ENCODE data around the gene SLC35B4. TPM values are rescaled to one million over a fixed set of nuclear protein-coding genes. Genes with fewer than 3 reads are reported as not detected.

SLC35B4 gene
- total RNA-seq, 1 donor from 2014 or later, result 23.2 TPM

GRCh38 chr7:134279336-134279735 is 37.4 kb downstream of the SLC35B4 start:
- Histone ChIP-seq H3K9me3 (ENCODE audit: insufficient read depth, low read depth, low read length) (no peaks in the 10 kb centered on the region), H3K4me2 (ENCODE audit: low read length) (no peak overlapping the region), H3K4me1 (ENCODE audit: insufficient read depth, low read length) (no peaks in the 10 kb centered on the region), H4K20me1 (ENCODE audit: insufficient read depth, low read length) (no peaks in the 10 kb centered on the region), H3K27me3 (ENCODE audit: insufficient read depth, low read length) (no peaks in the 10 kb centered on the region), H3K79me2 (ENCODE audit: insufficient read depth, low read length) (no peaks in the 10 kb centered on the region), H2AFZ (ENCODE audit: low read depth, low read length) (no peak overlapping the region), H3K36me3 (ENCODE audit: insufficient read depth, low read length) (no peaks in the 10 kb centered on the region), H3K4me3 (ENCODE audit: insufficient read depth, low read depth, low read length) (no peak overlapping the region), H3K9ac (ENCODE audit: low read length) (no peak overlapping the region), H3K27ac (ENCODE audit: low read depth, low read length) (no peak overlapping the region)
- Mint-ChIP-seq H3K36me3 (ENCODE audit: low read depth, unreplicated experiment) (no peaks in the 10 kb centered on the region), H3K9me3 (ENCODE audit: unreplicated experiment) (no peaks in the 10 kb centered on the region), H3K4me3 (ENCODE audit: unreplicated experiment) (no peak overlapping the region), H3K4me1 (ENCODE audit: low read depth, unreplicated experiment) (no peaks in the 10 kb centered on the region), H3K27ac (ENCODE audit: unreplicated experiment) (no peak overlapping the region), H3K27me3 (ENCODE audit: low read depth, unreplicated experiment) (peaks cover 3% of the 10 kb centered on the region)
- TF ChIP-seq CTCF (IDR thresholded peaks at IDR 0.05; ENCODE audit: insufficient read depth, low read depth, low read length) (no peak), EZH2 (IDR thresholded peaks at IDR 0.05; ENCODE audit: insufficient read depth, low read length) (no peak)
- FAIRE-seq (no peak), DNase-seq (ENCODE audit: low read depth) (no peak)

- no peaks in the 10 kb centered on the region for H3K4me1 Mint-ChIP-seq (ENCODE audit: low read depth, unreplicated experiment)
- no peak for TF ChIP-seq EZH2 (IDR thresholded peaks at IDR 0.05; ENCODE audit: insufficient read depth, low read length)
- no peak for TF ChIP-seq CTCF (IDR thresholded peaks at IDR 0.05; ENCODE audit: insufficient read depth, low read depth, low read length)
- H3K36me3 Mint-ChIP-seq (ENCODE audit: low read depth, unreplicated experiment), result no peaks in the 10 kb centered on the region
- DNase-seq (ENCODE audit: low read depth) (no peak), FAIRE-seq (no peak)
- Histone ChIP-seq H3K36me3 (ENCODE audit: insufficient read depth, low read length) (no peaks in the 10 kb centered on the region), H4K20me1 (ENCODE audit: insufficient read depth, low read length) (no peaks in the 10 kb centered on the region), H3K79me2 (ENCODE audit: insufficient read depth, low read length) (no peaks in the 10 kb centered on the region), H2AFZ (ENCODE audit: low read depth, low read length) (no peak overlapping the region), H3K4me1 (ENCODE audit: insufficient read depth, low read length) (no peaks in the 10 kb centered on the region), H3K9me3 (ENCODE audit: insufficient read depth, low read depth, low read length) (no peaks in the 10 kb centered on the region), H3K9ac (ENCODE audit: low read length) (no peak overlapping the region), H3K4me2 (ENCODE audit: low read length) (no peak overlapping the region), H3K4me3 (ENCODE audit: insufficient read depth, low read depth, low read length) (no peak overlapping the region), H3K27ac (ENCODE audit: low read depth, low read length) (no peak overlapping the region), H3K27me3 (ENCODE audit: insufficient read depth, low read length) (no peaks in the 10 kb centered on the region)
- H3K27me3 Mint-ChIP-seq (ENCODE audit: low read depth, unreplicated experiment), result peaks cover 3% of the 10 kb centered on the region
- no peak overlapping the region for H3K4me3 Mint-ChIP-seq (ENCODE audit: unreplicated experiment)
- no peak overlapping the region for H3K27ac Mint-ChIP-seq (ENCODE audit: unreplicated experiment)
- H3K9me3 Mint-ChIP-seq (ENCODE audit: unreplicated experiment), result no peaks in the 10 kb centered on the region
Measured at GRCh38 chr7:134278502-134279153, 38.1 kb downstream of the SLC35B4 start.

- Histone ChIP-seq H4K20me1 (ENCODE audit: insufficient read depth, low read length) (no peaks in the 10 kb centered on the region), H3K9ac (ENCODE audit: low read length) (no peak overlapping the region), H3K79me2 (ENCODE audit: insufficient read depth, low read length) (no peaks in the 10 kb centered on the region), H3K4me3 (ENCODE audit: insufficient read depth, low read depth, low read length) (no peak overlapping the region), H3K4me1 (ENCODE audit: insufficient read depth, low read length) (no peaks in the 10 kb centered on the region), H2AFZ (ENCODE audit: low read depth, low read length) (no peak overlapping the region), H3K9me3 (ENCODE audit: insufficient read depth, low read depth, low read length) (no peaks in the 10 kb centered on the region), H3K27ac (ENCODE audit: low read depth, low read length) (no peak overlapping the region), H3K4me2 (ENCODE audit: low read length) (no peak overlapping the region), H3K36me3 (ENCODE audit: insufficient read depth, low read length) (no peaks in the 10 kb centered on the region), H3K27me3 (ENCODE audit: insufficient read depth, low read length) (no peaks in the 10 kb centered on the region)
- Mint-ChIP-seq H3K27ac (ENCODE audit: unreplicated experiment) (no peak overlapping the region), H3K27me3 (ENCODE audit: low read depth, unreplicated experiment) (no peaks in the 10 kb centered on the region), H3K9me3 (ENCODE audit: unreplicated experiment) (no peaks in the 10 kb centered on the region), H3K36me3 (ENCODE audit: low read depth, unreplicated experiment) (no peaks in the 10 kb centered on the region), H3K4me1 (ENCODE audit: low read depth, unreplicated experiment) (no peaks in the 10 kb centered on the region), H3K4me3 (ENCODE audit: unreplicated experiment) (no peak overlapping the region)
- FAIRE-seq, result no peak
- TF ChIP-seq CTCF (IDR thresholded peaks at IDR 0.05; ENCODE audit: insufficient read depth, low read depth, low read length), result no peak
- no peak for TF ChIP-seq EZH2 (IDR thresholded peaks at IDR 0.05; ENCODE audit: insufficient read depth, low read length)
- DNase-seq (ENCODE audit: low read depth), result no peak
Measured at GRCh38 chr7:134276951-134277350, 39.8 kb downstream of the SLC35B4 start.

All from astrocyte (in vitro differentiated cells and primary cell).